Neutrophil (primary cell): ENCODE data around the gene CTDNEP1.

Experiments used
- H3K27ac ChIP-seq: fragments of 200-600 bp; sonication (generic); 2 replicates; pipeline ENCODE4 v1.5.1; 2016; ENCODE audit warnings: mild to moderate bottlenecking, moderate library complexity
- H3K27me3 ChIP-seq: fragments of 200-600 bp; sonication (generic); 2 replicates; pipeline ENCODE4 v1.6.0; 2016; ENCODE audit warnings: mild to moderate bottlenecking
- H3K36me3 ChIP-seq: fragments of 200-600 bp; sonication (generic); 2 replicates; pipeline ENCODE4 v1.5.1; 2017
- H3K4me1 ChIP-seq, 2 experiments: fragments of 200-600 bp in 1 of 2; sonication (generic) in 1 of 2; 1 replicate in 1 of 2; 2 replicates in 1 of 2; pipeline versions ENCODE4 v1.5.1 to v1.6.1; 2013 to 2016; ENCODE audit warnings: low read depth in 1 of 2, low read length in 1 of 2, mild to moderate bottlenecking in 1 of 2, moderate library complexity in 1 of 2; ENCODE audit not compliant: control insufficient read depth in 1 of 2, insufficient read depth in 1 of 2
- H3K4me3 ChIP-seq, 2 experiments: fragments of 200-600 bp in 1 of 2; sonication (generic) in 1 of 2; 1 replicate in 1 of 2; 2 replicates in 1 of 2; pipeline ENCODE4 v1.5.1; 2013 to 2016; ENCODE audit warnings: low read depth in 1 of 2, low read length in 1 of 2, mild to moderate bottlenecking in 1 of 2, moderate library complexity in 1 of 2
- H3K9me3 ChIP-seq: fragments of 200-600 bp; sonication (generic); 2 replicates; pipeline ENCODE4 v1.5.1; 2016
- CTCF ChIP-seq: fragments of 200-600 bp; sonication (generic); IDR thresholded peaks from 2 replicates; pipeline ENCODE4 v1.5.1; 2016; ENCODE audit warnings: antibody characterized with exemption

The CTDNEP1 gene

GRCh38 chr17:7251661-7252175 lies at the start of gene CTDNEP1:
TSS of gene CTDNEP1 (minus strand) at chr17:7251734. CDS start at chr17:7251296, 438 bp downstream.
- Histone ChIP-seq H3K4me1 (peaks cover 33% of the 10 kb centered on the region in 2 experiments), H3K4me3 (peak within 1 kb of the TSS; percentile 68 to 92), H3K27me3 (no peaks in the 10 kb centered on the region), H3K27ac (peak within 1 kb of the TSS; percentile 96), H3K9me3 (no peaks in the 10 kb centered on the region), H3K36me3 (peaks cover 8% of the 10 kb centered on the region)
- TF ChIP-seq CTCF, result no peak

DNA sequence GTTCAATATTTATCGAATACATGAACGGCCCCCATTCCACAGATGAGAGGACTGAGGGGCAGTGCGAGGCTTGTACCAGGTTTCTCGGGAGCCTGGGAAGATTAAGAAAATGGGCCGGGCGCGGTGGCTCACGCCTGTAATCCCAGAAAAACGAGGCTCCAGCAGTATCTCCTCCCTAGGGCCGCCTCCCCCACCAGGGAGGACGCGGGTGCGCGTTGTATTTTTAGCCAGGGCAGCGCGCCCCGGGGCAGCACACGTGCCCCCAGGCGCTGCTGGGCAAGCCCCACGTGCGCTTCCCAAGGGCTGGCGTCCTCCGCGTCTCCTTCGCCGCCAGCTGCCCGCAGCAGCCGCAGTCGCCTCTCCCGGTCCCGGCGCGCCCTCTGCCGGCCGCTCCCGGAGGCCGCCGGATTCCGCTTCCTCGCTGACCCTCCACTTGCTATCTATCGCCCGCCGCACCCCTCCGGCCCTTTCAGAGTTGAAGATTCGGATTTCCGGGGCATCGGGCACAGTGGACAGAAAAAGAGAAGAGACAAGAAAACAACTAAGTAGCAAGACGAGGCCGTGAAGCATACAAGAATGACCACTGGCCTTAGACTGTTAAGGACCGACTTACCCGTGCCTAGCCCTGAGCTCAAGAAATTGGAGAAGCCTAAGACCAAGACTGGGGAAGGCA lies 44.8 kb upstream of the CTDNEP1 start:
- H3K4me1 ChIP-seq, result peaks cover 18 to 26% of the 10 kb centered on the region in 2 experiments
- peak; percentile 91 for TF ChIP-seq CTCF
- H3K27ac ChIP-seq, result no peak overlapping the region
- H3K36me3 ChIP-seq, result no peaks in the 10 kb centered on the region
- peaks cover 89% of the 10 kb centered on the region for H3K27me3 ChIP-seq
- H3K4me3 ChIP-seq, result peak overlapping the region in 1 of 2 experiments; percentile 39
- H3K9me3 ChIP-seq, result no peaks in the 10 kb centered on the region

GRCh38 chr17:7295230-7296180 lies 44.0 kb upstream of the CTDNEP1 start:
- no peak for TF ChIP-seq CTCF
- Histone ChIP-seq H3K4me3 (peak overlapping the region; percentile 40 to 64), H3K9me3 (no peaks in the 10 kb centered on the region), H3K36me3 (no peaks in the 10 kb centered on the region), H3K4me1 (peaks cover 18 to 26% of the 10 kb centered on the region in 2 experiments), H3K27ac (no peak overlapping the region), H3K27me3 (peaks cover 96% of the 10 kb centered on the region)

DNA sequence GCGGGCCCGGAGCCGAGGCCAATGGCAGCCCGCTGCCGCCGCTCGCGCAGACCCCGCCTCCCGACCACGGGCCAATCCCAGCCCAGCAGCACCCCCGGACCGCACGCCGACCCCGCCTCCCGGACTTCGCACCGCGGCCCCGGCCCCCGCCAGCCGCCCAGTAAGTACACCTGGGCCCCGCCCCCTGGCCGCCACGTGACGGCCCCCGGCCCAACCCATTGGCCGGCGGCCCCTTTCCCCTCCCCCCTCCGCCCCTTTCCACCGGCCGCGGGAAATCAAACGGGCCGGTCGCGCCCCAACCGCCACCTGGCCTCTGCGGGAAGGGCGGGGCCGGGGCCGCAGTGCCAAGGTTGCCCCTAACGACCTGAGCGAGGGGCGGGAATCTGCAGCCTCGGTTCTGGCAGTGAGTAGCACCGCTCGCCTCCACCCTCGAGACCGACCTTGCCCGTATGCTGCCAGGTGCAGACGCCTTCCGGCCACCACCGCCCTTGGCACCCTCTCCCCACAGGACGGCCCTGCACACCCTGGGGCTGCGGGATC lies 43.1 kb upstream of the CTDNEP1 start, which contains the start of gene YBX2:
YBX2 (minus strand) TSS at position 26 of the 540 bp plus-strand sequence. CDS start 139 bp downstream, outside the sequence.
- Histone ChIP-seq H3K36me3 (no peaks in the 10 kb centered on the region), H3K9me3 (no peaks in the 10 kb centered on the region), H3K27me3 (peaks cover 96% of the 10 kb centered on the region), H3K4me3 (peak within 1 kb of the TSS; percentile 40 to 64), H3K27ac (no peak within 1 kb of the TSS), H3K4me1 (peaks cover 18 to 26% of the 10 kb centered on the region in 2 experiments)
- TF ChIP-seq CTCF, result no peak
